ENCODE results near the gene PAGE4.

Gene PAGE4, protein sequence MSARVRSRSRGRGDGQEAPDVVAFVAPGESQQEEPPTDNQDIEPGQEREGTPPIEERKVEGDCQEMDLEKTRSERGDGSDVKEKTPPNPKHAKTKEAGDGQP

GRCh38 chrX:49829016-49829415, at the start of gene PAGE4:
PAGE4 (plus strand) TSS chrX:49829303; CDS start chrX:49830429, 1,126 bp downstream.
- Histone ChIP-seq H3K4me3 (replicated peaks; ENCODE audit: low read depth, low read length) (no peak within 1 kb of the TSS), H3K36me3 (ENCODE audit: control insufficient read depth, insufficient read depth, low read length) (no peaks in the 10 kb centered on the region), H3K27me3 (replicated peaks; ENCODE audit: control insufficient read depth, insufficient read depth, low read length) (no peaks in the 10 kb centered on the region)
- no peak for DNase-seq (ENCODE audit: extremely low read depth, insufficient read length)
- no peak for TF ChIP-seq CTCF (IDR thresholded peaks at IDR 0.05; ENCODE audit: insufficient read depth, low read length, poor library complexity, severe bottlenecking)

GRCh38 chrX:49784747-49785280, 44.3 kb upstream of the PAGE4 start:
- no peak for DNase-seq (ENCODE audit: extremely low read depth, insufficient read length)
- Histone ChIP-seq H3K36me3 (ENCODE audit: control insufficient read depth, insufficient read depth, low read length) (no peaks in the 10 kb centered on the region), H3K4me3 (replicated peaks; ENCODE audit: low read depth, low read length) (no peak overlapping the region), H3K27me3 (replicated peaks; ENCODE audit: control insufficient read depth, insufficient read depth, low read length) (no peaks in the 10 kb centered on the region)
- no peak for TF ChIP-seq CTCF (IDR thresholded peaks at IDR 0.05; ENCODE audit: insufficient read depth, low read length, poor library complexity, severe bottlenecking)

GRCh38 chrX:49792376-49792775, 36.7 kb upstream of the PAGE4 start:
- no peak for TF ChIP-seq CTCF (IDR thresholded peaks at IDR 0.05; ENCODE audit: insufficient read depth, low read length, poor library complexity, severe bottlenecking)
- Histone ChIP-seq H3K36me3 (ENCODE audit: control insufficient read depth, insufficient read depth, low read length) (no peaks in the 10 kb centered on the region), H3K4me3 (replicated peaks; ENCODE audit: low read depth, low read length) (no peak overlapping the region), H3K27me3 (replicated peaks; ENCODE audit: control insufficient read depth, insufficient read depth, low read length) (no peaks in the 10 kb centered on the region)
- DNase-seq (ENCODE audit: extremely low read depth, insufficient read length) = no peak

DNA sequence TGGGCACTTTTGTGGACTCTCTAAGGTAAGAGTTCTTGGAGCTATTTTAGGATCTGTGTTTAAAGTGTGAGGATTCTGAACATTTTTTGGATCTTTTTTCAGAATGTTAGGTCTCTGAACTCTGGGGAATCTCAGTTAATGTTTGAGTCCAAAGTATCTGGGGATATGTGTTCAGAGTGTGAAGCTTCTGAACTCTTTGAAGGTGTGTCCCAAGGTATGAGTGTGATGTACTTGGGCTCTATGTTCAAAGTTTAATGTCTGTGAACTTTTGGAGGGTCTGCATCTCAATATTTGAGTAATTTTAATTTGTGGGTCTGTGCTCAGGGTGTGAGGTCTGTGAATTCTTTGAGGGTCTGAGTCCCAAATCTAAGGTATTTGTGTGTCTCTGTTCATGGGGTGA, 35.4 kb upstream of the PAGE4 start:
- no peak for DNase-seq (ENCODE audit: extremely low read depth, insufficient read length)
- H3K36me3 ChIP-seq (ENCODE audit: control insufficient read depth, insufficient read depth, low read length) = no peaks in the 10 kb centered on the region
- H3K4me3 ChIP-seq (replicated peaks; ENCODE audit: low read depth, low read length) = no peak overlapping the region
- no peak for TF ChIP-seq CTCF (IDR thresholded peaks at IDR 0.05; ENCODE audit: insufficient read depth, low read length, poor library complexity, severe bottlenecking)
- H3K27me3 ChIP-seq (replicated peaks; ENCODE audit: control insufficient read depth, insufficient read depth, low read length) = no peaks in the 10 kb centered on the region

GRCh38 chrX:49799828-49800227, 29.3 kb upstream of the PAGE4 start:
- Histone ChIP-seq H3K4me3 (replicated peaks; ENCODE audit: low read depth, low read length) (no peak overlapping the region), H3K36me3 (ENCODE audit: control insufficient read depth, insufficient read depth, low read length) (no peaks in the 10 kb centered on the region), H3K27me3 (replicated peaks; ENCODE audit: control insufficient read depth, insufficient read depth, low read length) (no peaks in the 10 kb centered on the region)
- DNase-seq (ENCODE audit: extremely low read depth, insufficient read length) = no peak
- TF ChIP-seq CTCF (IDR thresholded peaks at IDR 0.05; ENCODE audit: insufficient read depth, low read length, poor library complexity, severe bottlenecking) = no peak
